Chondrocyte (in vitro differentiated cells): ENCODE data around the gene OR6C75. TPM values are rescaled to one million over a fixed set of nuclear protein-coding genes. Genes with fewer than 3 reads are reported as not detected.

ENCODE experiments used
- DNase-seq: peaks from one replicate; pipeline ENCODE4 v3.0.0; 2021; ENCODE audit warnings: mixed read lengths, low spot score
- H3K27ac Mint-ChIP-seq: one replicate; pipeline ENCODE4 v1.8.0; 2021; ENCODE audit warnings: mild to moderate bottlenecking, moderate library complexity, mixed read lengths; ENCODE audit not compliant: unreplicated experiment
- H3K27me3 Mint-ChIP-seq: 2 replicates; pipeline ENCODE4 v1.8.0; 2021; ENCODE audit warnings: low read depth, mixed read lengths
- H3K36me3 Mint-ChIP-seq: 2 replicates; pipeline ENCODE4 v1.8.0; 2021; ENCODE audit warnings: low read depth, mixed read lengths
- H3K4me1 Mint-ChIP-seq: 2 replicates; pipeline ENCODE4 v1.8.0; 2021; ENCODE audit warnings: low read depth, mild to moderate bottlenecking, mixed read lengths
- H3K4me3 Mint-ChIP-seq: one replicate; pipeline ENCODE4 v1.8.0; 2021; ENCODE audit warnings: mild to moderate bottlenecking, moderate library complexity, mixed read lengths; ENCODE audit not compliant: unreplicated experiment
- H3K9me3 Mint-ChIP-seq: 2 replicates; pipeline ENCODE4 v1.8.0; 2021; ENCODE audit warnings: low read depth, mixed read lengths
- CTCF ChIP-seq: fragments of 200-600 bp; sonication (generic); IDR thresholded peaks from 2 replicates; pipeline ENCODE4 v1.5.0; 2021; ENCODE audit warnings: antibody characterized with exemption, mild to moderate bottlenecking, moderate library complexity
- total RNA-seq: library from RNA; stranded (reverse); gene quantifications from 3 replicates; pipeline ENCODE4 v1.2.1, GENCODE V29; 2021

The OR6C75 gene
- total RNA-seq, 1 donor from 2014 or later: not detected

DNA sequence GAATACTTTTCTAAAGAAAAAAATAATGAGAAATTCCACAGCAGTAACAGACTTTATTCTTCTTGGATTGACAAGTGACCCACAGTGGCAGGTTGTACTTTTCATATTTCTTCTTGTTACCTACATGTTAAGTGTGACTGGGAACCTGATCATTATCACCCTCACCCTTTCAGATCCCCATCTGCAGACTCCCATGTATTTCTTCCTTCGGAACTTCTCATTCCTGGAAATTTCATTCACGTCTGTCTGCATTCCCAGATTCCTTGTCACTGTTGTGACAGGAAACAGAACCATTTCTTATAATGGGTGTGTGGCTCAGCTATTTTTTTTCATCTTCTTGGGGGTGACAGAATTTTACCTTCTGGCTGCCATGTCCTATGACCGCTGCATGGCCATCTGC lies 2.3 kb downstream of the OR6C75 start:
- no peak for TF ChIP-seq CTCF

DNA sequence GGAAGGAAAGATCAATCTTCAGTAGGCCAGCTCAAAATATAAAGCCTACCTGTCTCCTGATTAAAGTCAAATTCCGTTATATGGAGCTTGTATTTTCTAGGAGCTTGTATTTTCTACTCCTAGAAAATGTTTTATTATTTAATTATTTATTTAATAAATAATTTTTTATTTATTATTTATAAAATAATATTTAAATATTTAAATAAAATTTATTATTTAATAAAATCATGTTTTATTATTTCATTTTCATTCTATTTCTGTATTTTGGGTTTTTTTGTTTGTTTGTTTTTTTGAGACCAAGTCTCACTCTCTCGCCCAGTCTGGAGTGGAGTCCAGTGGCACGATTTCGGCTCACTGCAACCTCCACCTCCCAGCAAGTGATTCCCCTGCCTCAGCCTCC lies 9.7 kb downstream of the OR6C75 start:
- H3K27ac Mint-ChIP-seq: no peak overlapping the region
- peaks cover 2% of the 10 kb centered on the region for H3K27me3 Mint-ChIP-seq
- no peak for TF ChIP-seq CTCF
- H3K9me3 Mint-ChIP-seq: no peaks in the 10 kb centered on the region
- DNase-seq: no peak
- H3K36me3 Mint-ChIP-seq: no peaks in the 10 kb centered on the region
- H3K4me3 Mint-ChIP-seq: no peak overlapping the region
- no peaks in the 10 kb centered on the region for H3K4me1 Mint-ChIP-seq

More for the DNA sequence above, 2.3 kb downstream of the OR6C75 start:
- Mint-ChIP-seq H3K9me3 (no peaks in the 10 kb centered on the region), H3K4me3 (no peak overlapping the region), H3K4me1 (no peaks in the 10 kb centered on the region), H3K27me3 (no peaks in the 10 kb centered on the region), H3K27ac (no peak overlapping the region), H3K36me3 (no peaks in the 10 kb centered on the region)
- no peak for DNase-seq

GRCh38 chr12:55385891-55386290 lies 23.1 kb downstream of the OR6C75 start:
- H3K4me3 Mint-ChIP-seq: no peak overlapping the region
- H3K27ac Mint-ChIP-seq: no peak overlapping the region
- DNase-seq: no peak
- peaks cover 4% of the 10 kb centered on the region for H3K27me3 Mint-ChIP-seq
- no peak for TF ChIP-seq CTCF
- H3K9me3 Mint-ChIP-seq: no peaks in the 10 kb centered on the region
- H3K4me1 Mint-ChIP-seq: no peaks in the 10 kb centered on the region
- H3K36me3 Mint-ChIP-seq: no peaks in the 10 kb centered on the region

- Mint-ChIP-seq H3K4me3 (no peak overlapping the region), H3K4me1 (no peaks in the 10 kb centered on the region), H3K27ac (no peak overlapping the region), H3K36me3 (no peaks in the 10 kb centered on the region), H3K9me3 (no peaks in the 10 kb centered on the region), H3K27me3 (peaks cover 4% of the 10 kb centered on the region)
- DNase-seq: no peak
- no peak for TF ChIP-seq CTCF
These were observed 29.4 kb downstream of the OR6C75 start for GRCh38 chr12:55392032-55392795.

DNA sequence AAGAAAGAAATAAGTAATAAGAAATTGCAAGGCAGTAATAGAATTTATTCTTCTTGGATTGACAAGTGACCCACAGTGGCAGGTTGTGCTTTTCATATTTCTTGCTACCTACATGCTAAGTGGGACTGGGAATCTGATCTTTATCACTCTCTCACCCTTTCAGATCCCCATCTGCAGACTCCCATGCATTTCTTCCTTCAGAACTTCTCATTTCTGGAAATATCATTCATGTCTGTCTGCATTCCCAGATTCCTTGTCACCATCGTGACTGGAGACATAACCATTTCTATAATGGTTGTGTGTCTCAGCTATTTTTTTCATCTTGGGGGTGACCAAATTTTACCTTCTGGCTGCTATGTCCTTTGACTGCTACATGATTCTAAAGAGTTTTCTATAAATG lies 33.6 kb downstream of the OR6C75 start:
- Mint-ChIP-seq H3K9me3 (no peaks in the 10 kb centered on the region), H3K27me3 (peaks cover 7% of the 10 kb centered on the region), H3K4me1 (no peaks in the 10 kb centered on the region), H3K36me3 (no peaks in the 10 kb centered on the region), H3K4me3 (no peak overlapping the region), H3K27ac (no peak overlapping the region)
- no peak for DNase-seq
- no peak for TF ChIP-seq CTCF
